ENCODE measurements around the gene NOX1. TPM values are rescaled to one million over a fixed set of nuclear protein-coding genes. Genes with fewer than 3 reads are reported as not detected.

NOX1 gene
- polyA plus RNA-seq, 1 donor (not counting 4 experiments of a cell fraction or from before 2014, with no cell fraction given) = not detected

GRCh38 chrX:100870527-100870926 lies 3.6 kb downstream of the NOX1 start:
- H2AFZ ChIP-seq (ENCODE audit: control insufficient read depth, low read length) = no peak overlapping the region
- no peaks in the 10 kb centered on the region for H3K27me3 ChIP-seq (ENCODE audit: control insufficient read depth, extremely low read depth, insufficient read depth, low read length)
- dilution Hi-C loops (cut with MboI; ENCODE audit: extremely low pct_ligation_motif_present, low sequenced_read_pairs) = no loop called here
- no peaks in the 10 kb centered on the region for H3K36me3 ChIP-seq (ENCODE audit: control insufficient read depth in 2 of 2, extremely low read depth in 1 of 2, insufficient read depth in 2 of 2, low read length in 2 of 2)
- H3K4me3 ChIP-seq (ENCODE audit: control insufficient read depth in 2 of 3, extremely low read depth in 1 of 3, insufficient read depth in 2 of 3, low read depth in 1 of 3, low read length in 3 of 3) = no peak overlapping the region
- H3K79me2 ChIP-seq (ENCODE audit: control insufficient read depth, insufficient read depth, low read length) = no peaks in the 10 kb centered on the region
- TF ChIP-seq EZH2 (IDR thresholded peaks at IDR 0.05; ENCODE audit: low read length) (no peak), CTCF (optimal IDR thresholded peaks at IDR 0.05 in 1 of 3, IDR thresholded peaks at IDR 0.05 in 1 of 3, conservative IDR thresholded peaks at IDR 0.05 in 1 of 3; ENCODE audit: extremely low read depth in 1 of 3, insufficient read depth in 2 of 3, low read length in 3 of 3) (no peak)
- H3K9me1 ChIP-seq (ENCODE audit: control insufficient read depth, extremely low read depth, insufficient read depth, low read length) = no peaks in the 10 kb centered on the region
- DNase-seq (ENCODE audit: low read depth, low spot score) (no peak), FAIRE-seq (no peak)
- H3K27ac ChIP-seq (ENCODE audit: control insufficient read depth, insufficient read depth, low read length) = no peak overlapping the region
- H4K20me1 ChIP-seq (ENCODE audit: control insufficient read depth, extremely low read depth, insufficient read depth, low read length) = no peaks in the 10 kb centered on the region
- H3K9ac ChIP-seq (ENCODE audit: control insufficient read depth, extremely low read depth, insufficient read depth, low read length) = no peak overlapping the region
- H3K4me2 ChIP-seq (ENCODE audit: control insufficient read depth, extremely low read depth, insufficient read depth, low read depth, low read length) = no peak overlapping the region
- no peaks in the 10 kb centered on the region for H3K9me3 ChIP-seq (ENCODE audit: control insufficient read depth, low read depth, low read length)
- H3K4me1 ChIP-seq (ENCODE audit: control insufficient read depth, extremely low read depth, insufficient read depth, low read length) = no peaks in the 10 kb centered on the region

- Histone ChIP-seq H2AFZ (ENCODE audit: control insufficient read depth, low read length) (no peak overlapping the region), H3K27ac (ENCODE audit: control insufficient read depth, insufficient read depth, low read length) (no peak overlapping the region), H3K4me3 (ENCODE audit: control insufficient read depth in 2 of 3, extremely low read depth in 1 of 3, insufficient read depth in 2 of 3, low read depth in 1 of 3, low read length in 3 of 3) (no peak overlapping the region), H3K36me3 (ENCODE audit: control insufficient read depth in 2 of 2, extremely low read depth in 1 of 2, insufficient read depth in 2 of 2, low read length in 2 of 2) (no peaks in the 10 kb centered on the region), H3K9ac (ENCODE audit: control insufficient read depth, extremely low read depth, insufficient read depth, low read length) (no peak overlapping the region), H3K9me1 (ENCODE audit: control insufficient read depth, extremely low read depth, insufficient read depth, low read length) (no peaks in the 10 kb centered on the region), H3K27me3 (ENCODE audit: control insufficient read depth, extremely low read depth, insufficient read depth, low read length) (no peaks in the 10 kb centered on the region), H3K9me3 (ENCODE audit: control insufficient read depth, low read depth, low read length) (no peaks in the 10 kb centered on the region), H3K79me2 (ENCODE audit: control insufficient read depth, insufficient read depth, low read length) (no peaks in the 10 kb centered on the region), H3K4me2 (ENCODE audit: control insufficient read depth, extremely low read depth, insufficient read depth, low read depth, low read length) (no peak overlapping the region), H4K20me1 (ENCODE audit: control insufficient read depth, extremely low read depth, insufficient read depth, low read length) (no peaks in the 10 kb centered on the region), H3K4me1 (ENCODE audit: control insufficient read depth, extremely low read depth, insufficient read depth, low read length) (no peaks in the 10 kb centered on the region)
- FAIRE-seq = no peak
- no peak for TF ChIP-seq CTCF (optimal IDR thresholded peaks at IDR 0.05 in 1 of 3, IDR thresholded peaks at IDR 0.05 in 1 of 3, conservative IDR thresholded peaks at IDR 0.05 in 1 of 3; ENCODE audit: extremely low read depth in 1 of 3, insufficient read depth in 2 of 3, low read length in 3 of 3)
- TF ChIP-seq EZH2 (IDR thresholded peaks at IDR 0.05; ENCODE audit: low read length) = no peak
- no peak for DNase-seq (ENCODE audit: low read depth, low spot score)
- dilution Hi-C loops (cut with MboI; ENCODE audit: extremely low pct_ligation_motif_present, low sequenced_read_pairs) = no loop called here
Observed at GRCh38 chrX:100868273-100868672, 5.9 kb downstream of the NOX1 start.
